SIG-M5 treated with dmso at 0.1 percent for 504 hours (cell line): Measurements from ENCODE around the gene GALNT9.
"Not testable (repeated sequence)": the region's sequence is repeated elsewhere in the genome, so short reads cannot be mapped to it uniquely, and the experiment has no call there.

ENCODE experiments used
- DNase-seq: peaks from one replicate; lab custom pipeline; 2025; ENCODE audit not compliant: unreplicated experiment; lab: John Stamatoyannopoulos, UW

GALNT9 gene

DNA sequence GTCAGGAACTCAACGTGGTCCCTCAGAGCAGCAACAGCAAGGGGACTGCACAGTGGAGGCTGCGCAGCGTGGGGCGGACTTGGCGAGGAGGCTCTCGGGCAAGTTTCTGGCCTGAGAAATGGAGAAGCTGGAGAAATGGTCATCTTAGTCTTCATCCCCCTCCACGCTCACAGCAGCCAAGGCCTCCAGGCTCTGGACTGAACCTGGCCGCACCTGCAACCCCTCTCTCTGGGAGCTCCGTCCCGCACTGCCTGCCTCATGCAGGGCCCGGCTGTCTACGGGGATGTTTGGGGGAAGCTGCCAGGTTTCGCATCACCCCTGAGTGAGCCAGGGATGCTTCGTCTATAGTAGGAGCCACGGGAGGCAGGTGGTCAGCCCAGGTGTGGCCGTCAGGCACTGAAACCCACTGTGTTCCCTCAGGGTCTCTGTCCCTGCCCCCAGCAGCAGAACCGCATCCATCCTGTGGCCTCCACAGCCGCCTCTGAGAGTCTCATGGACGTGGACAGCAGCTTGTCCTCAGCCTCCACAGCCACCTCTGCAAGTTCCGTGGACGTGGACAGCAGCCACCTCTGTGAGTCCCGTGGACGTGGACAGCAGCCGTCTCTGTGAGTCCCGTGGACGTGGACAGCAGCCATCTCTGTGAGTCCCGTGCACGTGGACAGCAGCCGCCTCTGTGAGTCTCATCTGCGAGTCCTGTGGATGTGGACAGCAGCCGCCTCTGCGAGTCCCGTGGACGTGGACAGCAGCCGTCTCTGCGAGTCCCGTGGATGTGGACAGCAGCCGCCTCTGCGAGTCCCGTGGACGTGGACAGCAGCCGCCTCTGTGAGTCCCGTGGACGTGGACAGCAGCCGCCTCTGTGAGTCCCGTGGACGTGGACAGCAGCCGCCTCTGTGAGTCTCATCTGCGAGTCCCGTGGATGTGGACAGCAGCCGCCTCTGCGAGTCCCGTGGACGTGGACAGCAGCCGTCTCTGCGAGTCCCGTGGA lies 29.1 kb upstream of the GALNT9 start:
- not testable (repeated sequence) for DNase-seq

DNA sequence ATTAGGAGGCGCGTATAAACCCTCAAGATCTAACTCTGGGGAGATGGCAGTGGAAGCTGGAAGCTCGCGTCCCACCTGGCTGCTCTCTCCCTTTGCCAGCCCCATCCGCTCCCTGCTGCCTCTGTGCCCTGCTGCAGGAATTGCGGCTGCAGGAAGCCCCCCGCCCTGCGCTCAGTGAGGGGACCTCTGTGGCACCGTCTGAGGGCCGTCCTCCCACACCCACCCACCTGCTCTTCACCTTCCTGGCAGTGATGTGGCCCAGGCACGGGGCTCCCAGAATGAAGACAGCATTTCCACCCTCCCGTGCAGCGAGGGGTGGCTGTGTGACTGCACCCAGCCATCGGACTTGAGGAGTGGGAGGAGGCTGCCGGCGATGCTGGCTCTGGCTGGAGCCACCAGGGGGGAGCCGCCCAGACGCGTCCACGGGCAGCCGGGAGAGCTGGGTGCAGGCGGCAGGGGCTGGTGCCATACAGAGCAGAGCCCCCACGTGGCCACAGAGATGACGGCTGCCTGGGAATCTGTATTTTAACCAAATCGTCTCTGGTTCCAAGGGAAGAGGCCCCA lies 28.3 kb upstream of the GALNT9 start:
- no peak for DNase-seq

DNA sequence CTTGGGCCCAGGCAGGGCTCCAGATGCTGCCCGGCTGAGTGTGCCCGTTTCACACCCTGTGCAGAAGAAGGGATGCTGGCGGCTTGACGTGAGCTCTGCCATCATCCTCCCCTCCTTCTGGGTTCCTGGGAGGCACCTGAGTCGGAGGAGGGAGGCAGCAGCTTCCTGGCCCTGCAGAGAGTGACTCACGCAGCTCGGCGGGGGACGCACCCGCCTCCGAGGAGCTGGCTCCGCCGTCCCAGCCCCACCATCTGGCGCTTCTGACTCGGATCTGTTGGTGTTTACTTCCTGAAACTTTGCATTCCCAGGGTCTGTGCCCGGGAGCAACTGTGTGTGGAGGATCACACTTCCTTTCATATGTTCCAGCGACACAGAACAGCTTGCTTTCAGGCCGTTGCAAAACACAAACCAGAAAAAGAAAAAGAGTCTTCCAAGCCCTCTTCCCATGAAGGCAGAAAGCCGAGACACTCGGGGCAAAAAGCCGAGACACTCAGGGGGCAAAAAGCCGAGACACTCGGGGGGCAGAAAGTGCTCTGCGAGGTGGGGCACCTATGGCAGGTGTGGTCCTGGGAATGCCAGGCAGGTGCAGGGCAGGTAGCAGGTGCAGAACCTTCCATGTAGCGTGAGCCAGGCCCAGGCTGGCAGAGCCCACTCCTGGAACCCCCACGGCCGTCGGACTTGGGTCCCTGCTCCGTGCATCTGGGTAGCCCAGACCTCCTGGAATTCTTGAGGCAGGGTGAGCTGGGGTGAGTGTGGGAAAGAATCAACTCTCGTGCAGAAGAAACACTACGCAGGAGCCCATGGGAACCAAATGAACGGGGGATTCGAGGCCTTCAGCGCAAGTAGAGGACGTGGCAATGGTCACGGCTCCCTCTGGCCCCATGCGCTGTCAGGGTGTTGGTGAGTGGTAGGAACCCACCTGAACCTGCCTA lies 27.6 kb upstream of the GALNT9 start:
- peak; percentile 16 for DNase-seq

DNA sequence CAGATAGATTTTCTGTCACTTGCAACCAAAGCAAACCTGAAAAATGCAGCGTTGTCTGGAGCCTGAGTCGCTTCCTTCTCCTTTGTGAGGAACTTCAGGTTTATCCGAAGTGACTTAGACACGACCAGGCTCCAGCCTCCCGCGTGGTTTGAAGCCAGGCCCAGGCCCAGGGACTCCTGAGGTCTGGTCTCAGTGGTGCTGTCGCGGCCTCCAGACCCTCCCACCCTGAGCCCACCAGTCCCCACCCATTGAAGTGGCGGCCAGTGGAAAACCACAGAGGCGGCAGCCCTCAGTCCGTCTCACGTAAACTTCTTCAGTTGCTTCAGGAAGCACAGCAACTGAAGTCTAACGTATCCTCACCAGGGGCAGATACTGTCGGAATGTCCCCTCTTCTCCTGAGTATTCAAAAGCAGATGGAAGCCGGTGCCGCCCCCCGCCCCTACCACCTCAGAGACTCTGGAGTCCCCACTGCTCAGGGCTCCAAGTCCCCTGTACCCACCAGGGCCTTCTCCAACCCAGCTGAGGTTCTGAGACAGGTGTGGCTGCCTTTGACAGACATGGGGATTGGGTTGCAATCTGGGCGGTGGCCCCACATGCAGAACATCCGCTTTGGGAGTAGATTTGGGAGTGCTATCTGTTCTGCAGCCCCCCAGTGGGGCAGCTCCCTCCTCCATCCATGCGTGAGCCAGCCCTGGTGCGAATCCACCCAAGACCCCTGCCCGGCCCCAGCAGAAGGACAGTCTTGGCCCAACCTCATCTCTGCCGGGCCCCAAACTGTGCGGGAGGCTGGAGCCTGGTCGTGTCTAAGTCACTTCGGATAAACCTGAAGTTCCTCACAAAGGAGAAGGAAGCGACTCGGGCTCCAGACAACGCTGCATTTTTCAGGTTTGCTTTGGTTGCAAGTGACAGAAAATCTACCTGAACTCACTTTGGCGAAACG lies 26.6 kb upstream of the GALNT9 start:
- no peak for DNase-seq

DNA sequence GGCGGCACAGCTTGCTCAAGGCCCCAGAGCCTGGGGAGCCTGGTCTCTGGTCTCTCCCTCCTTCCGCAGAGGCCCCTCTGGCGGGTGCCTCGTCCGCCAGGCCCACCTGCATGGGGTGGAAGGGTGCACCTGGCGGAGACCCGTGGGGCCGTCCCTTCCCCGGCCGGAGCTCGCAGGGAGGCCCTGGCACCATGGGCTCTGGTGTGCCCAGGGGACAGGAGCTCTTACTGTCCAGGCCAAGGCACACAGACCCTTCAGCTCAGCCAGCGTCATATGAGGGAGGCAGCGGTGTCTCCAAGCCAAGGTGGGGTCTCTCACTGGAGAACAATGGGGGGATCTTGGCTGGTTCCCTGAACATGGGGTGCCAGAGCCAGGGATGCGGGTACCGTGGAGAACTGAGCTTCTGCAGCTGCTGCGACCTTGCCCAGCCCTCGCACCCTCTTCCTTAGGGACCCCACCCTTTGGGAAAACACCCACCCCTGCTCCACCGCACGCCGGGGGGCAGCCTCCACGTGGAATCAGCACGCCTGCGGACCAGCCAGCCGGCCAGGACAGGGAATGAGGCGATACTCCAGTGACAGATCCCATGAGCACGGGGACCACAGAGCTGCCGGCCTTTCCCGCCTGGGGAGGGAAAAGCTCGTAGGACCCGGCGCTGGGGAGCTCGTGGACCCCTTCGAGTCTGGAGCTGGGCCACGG lies 25.7 kb upstream of the GALNT9 start:
- DNase-seq, result no peak

DNA sequence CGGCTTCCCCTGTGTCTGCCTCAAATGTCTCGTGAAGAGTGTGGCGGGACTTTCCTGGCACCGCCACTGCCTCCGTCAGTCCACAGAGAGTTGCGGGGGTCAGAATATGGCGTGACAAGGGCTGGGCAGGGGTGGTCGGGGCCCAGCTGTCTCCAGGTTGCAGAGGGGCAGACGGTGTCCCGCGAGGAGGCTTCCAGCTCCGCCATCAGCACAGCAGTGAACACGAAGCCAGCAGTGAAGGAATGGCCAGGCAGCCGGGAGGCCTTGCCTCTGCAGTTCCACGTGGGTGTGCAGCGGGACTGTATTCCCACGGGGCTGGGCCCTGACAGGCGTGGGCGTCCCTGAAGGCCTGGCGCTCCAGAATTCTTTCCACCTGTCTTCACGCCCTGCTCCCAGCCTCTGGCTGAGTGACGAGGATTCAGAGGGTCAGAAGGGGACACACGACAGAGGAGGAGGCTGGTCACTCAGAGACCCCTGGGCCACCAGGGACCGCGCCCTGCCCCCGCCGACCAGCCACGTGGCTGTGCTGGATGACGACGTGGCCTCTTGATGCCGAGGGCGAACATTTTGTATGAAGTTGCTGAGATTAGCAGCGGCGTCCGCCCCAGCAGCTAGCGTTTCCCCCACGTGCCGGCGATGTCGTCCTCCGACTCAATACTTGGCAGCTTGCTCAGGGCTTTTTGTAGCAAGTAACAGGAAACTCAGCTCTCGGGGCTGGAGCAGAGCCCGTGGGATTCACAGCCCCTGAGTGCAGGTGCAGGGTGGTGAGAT lies 25.0 kb upstream of the GALNT9 start:
- no peak for DNase-seq

DNA sequence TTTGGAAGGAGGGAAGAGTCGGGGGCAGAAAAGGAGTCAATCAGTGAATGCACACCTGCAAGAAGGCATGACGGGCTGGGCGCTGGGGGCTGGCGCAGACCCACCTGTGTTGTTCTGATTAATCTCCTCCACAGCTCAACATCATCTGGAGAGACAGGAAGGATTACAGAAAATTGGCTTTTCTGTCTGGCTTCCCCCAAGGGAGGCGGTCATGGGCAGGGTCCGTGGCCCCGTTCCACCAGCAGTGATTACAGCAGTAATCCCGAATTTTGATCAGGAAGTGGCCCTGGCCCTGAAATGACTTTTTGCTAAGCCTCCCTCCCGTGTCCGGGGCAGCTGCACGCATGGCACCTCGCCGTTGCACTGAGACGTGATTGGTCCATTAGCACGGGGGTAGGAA lies 24.4 kb upstream of the GALNT9 start:
- DNase-seq, result no peak

DNA sequence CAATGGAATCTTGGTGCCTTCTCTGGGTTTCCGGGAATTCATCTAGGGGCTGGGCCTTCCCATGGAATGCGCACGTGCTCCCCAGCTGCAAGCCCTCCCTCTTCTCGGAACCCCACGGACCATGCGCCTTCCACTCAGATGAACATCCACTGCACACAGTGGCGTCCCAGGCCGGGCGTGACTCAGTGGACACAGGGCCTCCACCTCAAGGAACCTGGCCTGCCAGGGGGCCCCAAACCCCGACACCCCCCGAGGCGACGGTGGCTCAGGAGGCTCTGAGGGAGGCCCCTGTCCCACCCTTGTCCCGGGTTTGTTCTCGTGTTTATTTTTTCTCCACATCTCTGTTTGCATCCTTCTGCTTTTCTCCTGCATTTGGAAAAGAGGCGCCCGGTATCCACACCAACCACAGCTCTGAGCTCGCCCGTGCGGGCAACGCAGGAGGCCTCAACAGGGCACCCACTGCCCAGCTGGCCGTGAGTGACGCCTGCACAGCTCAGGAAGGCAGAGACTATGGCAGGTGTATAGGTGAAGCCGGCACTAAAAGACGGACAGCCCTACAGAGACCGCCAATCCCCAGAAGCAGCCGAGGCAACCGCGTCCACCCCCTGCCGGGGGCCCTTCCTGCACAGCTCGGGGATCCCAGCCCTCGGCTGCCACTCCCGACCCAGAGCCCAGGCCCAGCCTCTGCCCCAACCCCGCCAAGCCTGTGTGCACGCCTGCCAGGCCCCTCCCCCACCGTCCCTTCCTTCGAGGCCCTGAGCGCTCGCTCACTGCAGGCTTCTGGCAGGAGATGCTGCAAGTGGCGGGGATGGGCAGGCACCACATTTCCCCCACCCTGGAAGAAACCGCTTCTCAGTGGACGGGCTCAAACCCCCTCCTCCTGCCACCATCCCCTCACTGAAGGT lies 23.8 kb upstream of the GALNT9 start:
- no peak for DNase-seq

DNA sequence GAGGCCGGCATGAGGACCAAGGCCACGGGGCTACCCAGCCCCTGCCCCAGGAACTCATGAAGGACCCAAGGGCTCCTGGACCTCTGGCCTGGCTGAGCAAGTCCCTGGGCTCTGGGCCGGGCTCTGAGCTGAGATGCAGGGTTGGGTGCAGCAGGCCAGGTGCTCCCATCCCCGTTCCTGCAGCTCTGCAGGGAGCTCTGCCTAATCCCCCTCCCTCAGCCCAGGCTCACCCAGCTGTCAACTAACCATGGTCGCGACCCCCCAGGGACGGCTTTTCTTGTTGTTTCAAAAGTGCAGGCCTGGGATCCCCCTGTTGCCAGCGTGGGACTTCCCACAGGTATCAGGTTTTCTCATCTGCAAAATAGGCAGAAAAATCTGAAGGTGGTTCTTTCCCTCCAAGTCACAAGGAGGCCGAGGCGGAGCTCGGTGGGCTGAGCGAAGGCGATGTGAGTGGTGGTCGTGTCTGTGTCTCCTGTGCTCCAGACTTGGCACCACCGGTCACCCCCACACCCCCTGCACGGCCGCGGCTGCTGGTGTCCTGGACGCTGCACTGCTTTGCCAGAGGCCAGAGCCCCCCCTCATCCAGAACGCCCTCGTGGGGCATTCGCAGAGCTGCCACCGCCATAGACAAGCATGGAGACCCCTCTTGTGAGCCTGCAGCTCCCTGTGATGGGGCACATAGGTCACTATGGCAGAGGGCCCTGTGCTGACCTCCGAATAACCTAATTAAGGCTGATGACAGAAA lies 22.5 kb upstream of the GALNT9 start:
- DNase-seq, result no peak

DNA sequence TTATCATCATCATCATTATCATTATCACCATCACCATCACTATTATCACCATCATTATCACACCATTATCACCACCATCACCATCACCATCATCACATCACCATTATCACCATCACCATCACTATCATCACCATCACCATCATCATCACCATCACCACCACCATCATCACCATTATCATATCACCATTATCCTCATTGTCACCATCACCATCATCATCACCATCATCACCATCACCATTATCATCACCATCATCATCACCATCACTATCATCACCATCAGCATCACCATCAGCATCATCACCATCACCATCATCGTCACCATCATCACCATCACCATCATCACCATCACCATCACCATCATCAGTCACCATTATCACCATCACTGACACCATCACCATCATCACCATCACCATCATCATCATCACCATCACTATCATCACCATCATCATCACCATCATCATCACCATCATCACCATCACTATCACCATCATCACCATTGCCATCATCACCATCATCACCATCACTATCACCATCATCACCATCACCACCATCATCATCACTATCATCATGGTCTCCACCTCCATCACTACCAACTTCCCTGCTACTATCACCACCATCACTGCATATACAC lies 20.2 kb upstream of the GALNT9 start:
- DNase-seq, result no peak

DNA sequence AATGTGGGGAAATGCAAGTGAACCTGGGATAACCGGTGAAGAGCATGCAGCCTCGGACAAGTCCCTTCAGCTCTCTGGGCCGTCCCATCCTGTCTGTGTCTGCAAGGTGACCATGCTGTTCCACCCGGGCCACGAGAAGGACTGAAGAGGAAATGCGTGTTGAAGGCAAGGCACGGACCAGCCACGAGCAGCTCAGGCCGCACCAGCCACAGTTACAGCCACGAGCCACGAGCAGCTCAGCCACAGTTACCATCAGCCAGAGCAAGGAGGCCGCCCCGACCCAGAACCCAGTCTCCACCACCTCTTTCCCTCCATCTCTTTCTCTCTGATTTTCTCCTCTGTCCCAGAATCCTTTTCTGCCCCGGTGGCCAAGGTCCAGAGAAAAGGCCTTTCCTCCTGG lies 18.8 kb upstream of the GALNT9 start:
- no peak for DNase-seq

DNA sequence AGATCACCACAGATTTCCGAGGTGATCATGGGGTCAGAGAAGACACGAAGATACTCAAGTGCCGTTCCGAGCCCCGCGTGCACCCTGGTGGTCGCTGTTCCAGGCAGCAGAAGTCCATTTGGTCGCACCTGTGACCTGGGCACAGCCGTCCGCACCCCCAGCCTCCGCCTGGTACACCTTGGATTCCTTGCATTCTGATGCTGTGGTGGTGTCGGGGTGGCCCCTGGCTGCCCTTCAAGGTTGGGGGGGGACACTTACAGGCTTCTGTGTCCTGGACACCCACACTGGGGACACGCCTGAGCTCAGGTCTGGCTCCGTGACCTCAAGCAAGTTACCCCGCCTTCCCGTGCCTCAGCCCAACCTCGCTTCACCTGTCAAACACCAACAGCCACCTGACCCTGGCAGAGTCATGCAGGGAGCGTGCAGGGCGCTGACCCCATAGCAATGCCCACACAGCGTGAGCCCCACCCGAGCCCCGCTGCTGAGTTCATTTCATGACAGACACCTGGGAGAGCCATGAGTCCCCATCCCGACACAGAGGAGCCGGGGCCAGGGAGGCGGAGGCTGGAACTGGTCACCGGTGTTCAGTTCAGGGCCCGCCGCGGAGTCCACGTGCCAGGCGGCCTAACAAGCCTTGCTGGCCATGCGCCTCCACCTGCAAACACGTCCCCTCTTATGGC lies 17.9 kb upstream of the GALNT9 start:
- DNase-seq, result no peak

DNA sequence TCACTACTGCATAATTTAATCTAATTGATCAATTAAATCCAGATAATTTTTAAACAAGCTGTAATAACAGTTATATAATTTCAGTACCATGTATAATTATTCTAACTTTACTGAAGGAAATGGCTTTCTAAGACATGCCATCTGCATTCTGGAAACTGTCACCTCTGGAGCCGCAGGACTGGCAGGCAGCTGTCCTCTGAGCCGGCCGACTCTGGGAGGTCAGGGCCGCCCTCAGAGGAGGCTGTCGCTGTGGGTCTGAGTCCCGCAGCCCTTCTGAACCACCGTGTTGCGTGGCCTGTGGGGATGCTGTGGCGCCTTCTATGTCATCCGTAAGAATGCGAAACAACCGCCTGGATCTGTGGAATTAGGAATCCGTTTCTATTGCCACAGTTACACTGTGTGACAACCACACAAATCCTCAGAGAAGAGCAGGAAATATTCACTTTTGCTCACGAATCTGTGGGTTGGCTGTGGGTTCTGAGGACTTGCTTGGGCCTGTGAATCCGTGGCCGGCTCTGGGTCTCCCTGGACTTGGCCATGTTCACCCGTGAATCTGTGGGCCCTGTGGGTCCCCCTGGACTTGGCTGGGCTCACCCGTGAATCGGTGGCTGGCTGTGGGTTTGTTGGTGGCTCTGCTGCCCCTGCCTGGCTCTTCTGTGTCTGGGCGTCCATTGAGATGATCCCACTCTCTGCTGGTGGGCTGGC lies 17.2 kb upstream of the GALNT9 start:
- no peak for DNase-seq

DNA sequence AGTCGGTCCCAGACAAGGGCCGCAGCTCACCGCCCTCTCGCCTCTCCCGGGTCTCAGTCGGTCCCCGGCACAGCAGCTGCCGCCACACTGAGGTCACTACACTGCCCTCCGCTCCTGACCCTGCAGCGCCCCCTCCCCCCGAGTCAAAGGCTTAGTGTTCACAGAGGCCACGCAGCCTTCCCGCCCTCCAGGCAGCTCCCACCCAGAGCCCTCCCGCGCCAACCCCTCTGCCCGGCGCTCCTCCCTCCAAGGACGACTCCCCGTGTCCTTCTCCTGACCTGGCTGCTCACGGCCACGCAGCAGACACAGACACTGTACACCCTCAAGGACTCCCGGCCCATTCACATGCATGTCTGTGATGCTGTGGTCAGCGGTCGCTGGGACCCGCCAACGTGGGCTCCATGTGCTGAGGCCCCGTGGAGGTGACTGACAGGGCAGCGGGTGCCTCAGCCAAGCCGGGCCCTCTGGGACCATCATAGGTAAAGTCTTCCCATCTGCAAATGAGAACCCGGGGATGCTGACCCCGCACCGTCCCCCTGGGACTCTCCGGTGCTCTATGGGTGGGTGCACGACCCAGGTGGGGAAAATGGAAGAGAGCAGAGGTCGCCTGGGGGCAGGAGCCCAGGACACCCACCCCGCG lies 16.3 kb upstream of the GALNT9 start:
- DNase-seq, result no peak

DNA sequence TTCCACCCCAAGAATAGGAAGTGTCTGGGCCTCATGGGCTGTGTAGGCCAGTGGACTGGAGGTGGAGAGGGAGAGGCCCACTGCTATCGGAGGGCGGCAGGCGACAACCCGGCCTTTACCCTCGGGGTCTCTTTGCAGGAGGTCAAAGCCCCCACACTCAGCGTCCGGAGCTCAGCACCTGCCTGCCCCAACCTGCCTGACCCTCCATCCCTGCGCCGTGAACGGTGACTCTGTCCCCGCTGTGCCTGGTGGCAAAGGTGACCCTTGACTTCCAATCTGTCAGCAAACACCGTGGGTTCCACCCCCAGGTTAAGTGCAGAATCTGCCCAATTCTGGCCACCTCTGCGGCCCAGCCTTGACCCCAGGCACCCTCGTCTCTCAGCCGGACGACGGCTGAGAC lies 15.7 kb upstream of the GALNT9 start:
- no peak for DNase-seq
